ENCODE data around the gene TRIM2.
"Not testable (repeated sequence)": the region's sequence is repeated elsewhere in the genome, so short reads cannot be mapped to it uniquely, and the experiment has no call there.

The TRIM2 gene

DNA sequence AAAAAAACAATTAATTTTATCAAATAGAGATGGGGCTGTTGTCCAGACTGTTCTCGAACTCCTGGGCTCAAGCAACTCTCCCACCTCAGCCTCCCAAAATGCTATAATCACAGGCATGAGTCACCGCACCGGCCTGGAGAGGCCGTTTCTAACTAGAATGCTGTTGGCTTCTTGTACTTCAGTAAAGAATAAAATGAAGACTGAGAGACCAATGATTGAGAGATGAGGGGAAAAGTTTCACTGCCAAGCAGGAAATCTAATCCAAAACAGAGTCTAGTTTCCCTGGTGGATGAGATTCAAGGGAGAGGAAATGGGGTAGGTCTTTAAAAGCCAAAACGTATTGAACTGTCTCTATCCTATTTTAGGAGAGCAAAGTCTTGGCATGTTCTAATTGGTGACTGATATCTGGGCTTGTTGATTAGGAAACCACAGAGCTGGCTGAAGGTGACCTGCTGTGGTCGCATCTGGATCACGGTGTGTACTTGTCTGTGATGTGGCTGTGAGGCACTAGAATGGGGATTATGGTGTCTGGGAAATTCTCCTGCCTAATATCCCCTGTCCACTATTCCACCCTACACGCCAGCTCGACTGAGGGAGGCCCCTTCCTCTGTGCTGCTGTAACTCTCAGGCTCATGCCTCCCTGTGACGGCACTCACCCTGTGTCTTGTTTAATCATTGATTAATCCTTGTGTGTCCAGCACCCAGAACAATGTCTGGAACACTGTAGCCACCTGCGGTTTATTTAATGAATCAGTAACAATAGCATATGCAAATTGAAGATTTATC is 15.0 kb upstream of the TRIM2 start:
- no peak for DNase-seq (ENCODE audit: low read depth in 1 of 2, low spot score in 1 of 2)

GRCh38 chr4:153191795-153192363 is 12.4 kb upstream of the TRIM2 start:
- DNase-seq (ENCODE audit: low read depth in 1 of 2, low spot score in 1 of 2) = no peak

DNA sequence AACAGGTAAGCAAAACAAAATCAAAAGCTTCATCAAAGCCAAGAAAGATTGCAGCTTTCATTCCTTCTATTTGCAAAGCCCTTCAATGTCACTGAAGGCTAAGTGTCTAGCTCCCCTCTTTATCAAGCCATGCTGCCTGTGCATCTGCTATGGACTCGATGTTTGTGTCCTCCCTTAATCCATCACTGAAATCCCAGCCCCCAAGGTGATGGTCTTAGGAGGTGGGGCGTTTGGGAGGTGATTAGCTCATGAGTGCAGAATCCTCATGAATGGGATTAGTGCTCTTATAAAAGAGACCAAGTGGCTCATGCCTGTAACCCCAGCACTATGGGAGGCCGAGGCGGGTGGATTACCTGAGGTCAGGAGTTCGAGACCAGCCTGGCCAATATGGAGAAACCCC is 6.9 kb upstream of the TRIM2 start:
- no peak for DNase-seq (ENCODE audit: low read depth in 1 of 2, low spot score in 1 of 2)

DNA sequence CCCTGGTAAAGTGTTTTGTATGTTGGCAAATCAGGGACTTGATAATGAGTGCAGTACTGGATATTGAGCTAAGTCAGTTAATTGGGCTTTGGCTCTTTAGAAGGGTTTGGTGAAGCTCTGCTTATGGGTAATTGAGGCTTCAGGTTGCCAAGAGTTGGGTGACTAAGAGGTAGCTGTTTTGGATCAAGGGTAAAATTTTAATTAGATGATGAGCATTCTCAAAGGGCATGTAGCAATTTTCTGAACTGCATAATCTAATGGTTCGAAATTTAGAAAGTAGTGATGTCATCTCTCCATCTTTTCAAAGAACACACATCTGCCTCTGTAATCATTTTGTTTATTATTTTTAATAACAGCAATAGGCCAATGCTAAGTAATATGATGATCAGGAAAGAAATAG is 5.5 kb upstream of the TRIM2 start:
- no peak for DNase-seq (ENCODE audit: low read depth in 1 of 2, low spot score in 1 of 2)

DNA sequence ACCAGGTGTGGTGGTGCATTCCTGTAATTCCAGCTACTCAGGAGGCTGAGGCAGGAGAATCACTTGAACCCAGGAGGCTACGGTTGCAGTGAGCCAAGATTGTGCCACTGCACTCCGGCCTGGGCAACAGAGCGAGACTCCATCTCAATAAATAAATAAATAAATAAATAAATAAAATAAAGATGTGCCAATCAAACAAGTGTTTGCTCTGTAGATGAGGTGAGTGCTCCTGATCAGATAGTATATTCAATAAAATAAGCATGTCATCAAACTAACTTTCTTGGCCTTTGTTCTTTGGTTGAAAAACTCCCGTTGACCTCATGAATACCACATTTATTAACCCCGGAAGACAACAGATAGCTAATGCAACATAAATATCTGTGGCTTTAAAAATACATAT is 497 bp upstream of the TRIM2 start:
- DNase-seq (ENCODE audit: low read depth in 1 of 2, low spot score in 1 of 2) = not testable (repeated sequence)

DNA sequence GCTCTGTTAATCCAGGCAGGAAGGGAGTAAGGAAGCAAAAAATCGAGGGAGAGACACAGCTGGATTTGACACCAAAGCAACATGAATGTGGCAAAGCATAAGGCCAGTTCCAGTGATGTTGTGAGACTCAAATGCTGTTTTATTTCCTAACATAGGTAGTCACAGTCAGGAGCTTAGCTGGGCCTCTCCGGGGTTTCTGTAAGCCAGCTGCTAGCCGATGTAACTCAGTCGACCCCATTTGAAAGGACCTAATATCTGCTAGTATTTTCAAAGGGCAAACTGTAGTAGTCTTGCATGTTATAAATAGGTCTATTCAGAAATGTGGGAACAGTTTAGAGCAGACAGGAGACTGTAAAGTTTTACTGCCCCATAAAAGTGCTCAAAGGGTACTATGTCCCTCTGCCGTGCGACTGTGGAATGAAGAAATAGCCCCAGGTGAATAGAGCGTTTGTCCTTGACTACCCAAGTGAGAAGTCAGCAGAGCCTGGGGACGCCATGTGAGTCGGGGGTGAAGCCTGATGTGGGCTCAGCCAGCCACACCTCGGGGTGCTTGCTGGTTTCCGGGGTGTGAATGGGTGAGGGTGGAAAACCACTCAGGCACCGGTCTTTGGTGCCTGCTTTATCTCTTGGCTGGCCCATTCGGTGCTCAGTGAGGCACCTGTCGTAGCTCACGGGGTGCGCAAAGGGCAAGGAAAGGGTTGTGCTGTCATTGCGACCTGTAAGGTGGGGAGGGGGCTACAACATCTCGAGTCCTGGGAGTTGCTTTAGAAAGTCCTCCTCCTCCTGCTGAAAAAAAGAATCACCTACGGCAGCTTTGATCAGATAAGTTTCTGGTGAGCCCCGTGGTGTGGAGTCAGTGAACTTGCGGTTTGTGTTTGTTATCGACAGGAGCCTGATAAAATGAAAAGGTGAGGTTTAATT is 745 bp downstream of the TRIM2 start:
- DNase-seq (ENCODE audit: low read depth in 1 of 2, low spot score in 1 of 2) = peak in 1 of 2 donors; percentile 13

DNA sequence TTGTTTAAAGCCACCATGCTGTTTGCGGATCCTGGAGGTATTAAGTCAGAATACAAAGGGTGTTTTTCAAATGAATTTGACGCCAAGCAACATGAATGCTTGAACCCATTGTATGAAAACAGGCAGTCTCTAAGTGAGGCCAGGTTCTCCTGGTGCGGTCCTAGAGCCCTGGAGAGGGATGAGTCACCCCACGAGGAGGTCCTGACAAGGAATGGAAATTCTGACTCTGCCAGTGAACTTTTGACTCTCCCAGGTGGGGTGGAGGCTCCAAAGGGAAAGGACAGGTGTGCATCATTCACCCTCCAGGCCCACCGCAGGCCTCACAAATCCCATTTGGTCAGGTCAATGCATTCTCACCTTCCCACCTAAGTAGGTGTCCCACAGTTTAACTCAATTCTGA is 1.5 kb downstream of the TRIM2 start:
- DNase-seq (ENCODE audit: low read depth in 1 of 2, low spot score in 1 of 2) = peak in 1 of 2 donors; percentile 2

DNA sequence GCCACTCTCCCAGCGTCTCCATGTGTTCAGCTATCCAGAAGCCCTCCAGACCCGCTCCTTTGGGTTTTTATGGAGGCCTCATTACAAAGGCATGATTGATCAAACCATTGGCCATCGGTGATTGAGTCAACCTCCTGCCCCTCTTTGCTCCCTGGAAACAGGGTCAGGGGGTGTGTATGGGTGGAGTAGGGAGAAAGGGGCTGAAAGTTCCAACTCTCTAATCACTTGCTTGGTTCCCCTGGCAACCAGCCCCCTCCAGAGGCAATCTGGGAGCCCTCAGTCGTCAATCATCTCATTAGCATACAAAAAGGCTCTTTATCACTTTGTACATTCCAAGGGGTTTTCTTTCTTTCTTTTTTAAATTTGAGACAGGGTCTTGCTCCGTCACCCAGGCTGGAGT is 2.3 kb downstream of the TRIM2 start:
- no peak for DNase-seq (ENCODE audit: low read depth in 1 of 2, low spot score in 1 of 2)

DNA sequence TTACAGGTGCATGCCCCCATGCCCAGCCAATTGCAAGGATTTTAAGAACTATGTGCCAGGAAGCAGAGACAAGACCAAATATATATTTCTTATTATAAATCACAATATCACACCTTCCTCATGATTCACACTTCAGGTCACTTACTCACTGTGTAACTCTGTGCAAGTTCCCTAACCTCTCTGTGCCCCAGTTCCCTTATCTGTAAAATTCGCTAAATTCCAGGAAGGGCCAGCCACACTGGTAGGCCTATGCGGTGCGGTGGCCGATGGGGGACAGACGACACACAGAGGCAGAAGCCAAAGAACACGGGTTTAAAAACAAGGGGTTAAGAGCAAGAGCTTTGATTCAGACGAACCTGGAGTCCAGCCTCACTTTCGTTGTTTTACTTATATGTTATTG is 2.8 kb downstream of the TRIM2 start:
- no peak for DNase-seq (ENCODE audit: low read depth in 1 of 2, low spot score in 1 of 2)

DNA sequence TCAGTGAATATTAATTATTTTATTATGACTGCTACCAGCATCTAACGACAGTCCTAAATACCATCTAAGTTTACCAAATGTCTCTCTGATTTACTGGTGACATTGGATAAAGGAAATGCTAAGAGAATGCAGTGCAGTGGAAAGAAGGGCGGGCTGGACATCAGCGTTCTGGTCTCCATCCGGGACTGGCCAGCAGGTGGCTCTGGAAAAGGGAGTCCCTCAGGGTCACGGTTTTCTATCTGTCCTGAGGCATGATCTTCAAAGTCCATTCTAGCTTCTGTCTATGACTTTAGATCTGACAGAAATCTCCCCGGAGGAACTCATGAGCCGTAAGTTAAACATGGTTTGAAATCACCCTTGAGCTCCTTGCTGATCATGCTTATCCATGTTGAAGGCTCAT is 3.3 kb downstream of the TRIM2 start:
- DNase-seq (ENCODE audit: low read depth in 1 of 2, low spot score in 1 of 2) = no peak

- DNase-seq (ENCODE audit: low read depth in 1 of 2, low spot score in 1 of 2) = no peak
Observed at GRCh38 chr4:153209410-153209809, 5.2 kb downstream of the TRIM2 start.

DNA sequence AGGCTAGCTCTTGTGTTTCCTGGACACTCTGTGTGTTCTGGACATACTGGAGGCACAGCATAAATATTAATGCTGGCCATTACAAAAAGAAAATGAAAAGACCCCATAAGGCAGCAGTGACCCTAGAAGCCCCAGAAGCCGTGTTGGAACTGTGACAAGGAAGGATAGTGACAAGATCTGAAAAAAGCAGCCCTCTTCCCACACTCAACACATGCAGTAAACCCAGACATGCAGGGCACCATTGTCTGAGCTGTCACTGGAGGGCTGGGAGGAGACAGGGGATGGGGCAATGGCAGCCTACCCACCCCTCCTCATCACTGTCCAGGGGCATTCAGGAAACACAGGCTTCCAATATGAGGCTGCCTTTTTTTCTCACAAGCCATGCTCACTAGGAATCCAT is 6.5 kb downstream of the TRIM2 start:
- DNase-seq (ENCODE audit: low read depth in 1 of 2, low spot score in 1 of 2) = no peak

DNA sequence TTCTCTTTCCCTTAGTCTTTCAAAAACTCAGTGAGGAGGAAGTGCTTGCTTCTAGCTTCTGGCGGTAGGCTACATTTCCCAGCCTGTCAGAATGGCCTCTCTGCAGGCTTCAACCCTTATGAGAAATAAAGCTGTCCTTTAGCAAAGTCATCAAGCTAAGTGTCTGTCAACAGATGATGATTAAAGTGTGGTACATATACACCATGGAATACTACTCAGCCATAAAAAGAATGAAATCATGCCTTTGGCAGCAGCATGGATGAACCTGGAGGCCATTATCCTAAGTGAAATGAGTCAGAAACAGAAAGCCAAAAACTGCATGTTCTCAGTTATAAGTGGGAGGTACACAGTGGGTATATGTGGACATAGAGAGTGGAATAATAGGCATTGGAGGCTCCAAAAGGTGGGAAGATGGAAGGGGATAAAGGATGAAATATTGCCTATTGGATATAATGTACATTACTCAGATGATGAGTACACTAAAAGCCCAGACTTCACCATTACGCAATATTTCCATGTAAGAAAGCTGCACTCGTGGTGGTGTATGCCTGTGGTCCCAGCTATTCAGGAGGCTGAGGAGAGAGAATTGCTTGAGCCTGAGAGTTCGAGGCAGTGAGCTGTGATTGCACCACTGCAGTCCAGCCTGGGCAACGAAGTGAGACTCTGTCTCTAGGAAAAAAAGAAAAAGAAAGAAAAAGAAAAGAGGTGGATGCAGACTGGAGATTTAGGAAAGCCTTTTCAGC is 7.9 kb downstream of the TRIM2 start:
- DNase-seq (ENCODE audit: low read depth in 1 of 2, low spot score in 1 of 2) = no peak

- no peak for DNase-seq (ENCODE audit: low read depth in 1 of 2, low spot score in 1 of 2)
Observed at GRCh38 chr4:153212736-153213135, 8.5 kb downstream of the TRIM2 start.

- DNase-seq (ENCODE audit: low read depth in 1 of 2, low spot score in 1 of 2) = no peak
Observed at GRCh38 chr4:153215921-153216320, 11.7 kb downstream of the TRIM2 start.

DNA sequence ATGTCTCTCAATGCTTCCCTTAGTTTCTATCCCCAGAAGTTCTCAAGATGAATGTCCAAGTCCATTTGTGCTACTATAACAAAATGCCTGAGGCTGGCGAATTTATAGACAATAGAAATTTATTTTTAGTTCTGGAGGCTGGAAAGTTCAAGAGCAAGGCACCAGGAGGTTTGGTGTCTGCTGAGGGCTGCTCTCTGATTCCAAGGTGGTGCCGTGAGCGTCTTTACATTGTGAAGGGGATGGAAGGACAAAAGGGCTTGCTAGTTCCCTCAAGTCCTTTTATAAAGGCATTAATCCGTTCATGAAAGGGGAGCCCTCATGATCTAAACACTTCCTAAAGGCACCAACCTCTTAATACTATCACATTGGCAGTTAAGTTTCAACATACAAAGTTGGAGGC is 12.3 kb downstream of the TRIM2 start:
- no peak for DNase-seq (ENCODE audit: low read depth in 1 of 2, low spot score in 1 of 2)

GRCh38 chr4:153217440-153217839 is 13.2 kb downstream of the TRIM2 start:
- DNase-seq (ENCODE audit: low read depth in 1 of 2, low spot score in 1 of 2) = no peak

- DNase-seq (ENCODE audit: low read depth in 1 of 2, low spot score in 1 of 2) = no peak
Observed at GRCh38 chr4:153218961-153219360, 14.7 kb downstream of the TRIM2 start.

GRCh38 chr4:153220682-153221395 is 16.6 kb downstream of the TRIM2 start:
- no peak for DNase-seq (ENCODE audit: low read depth in 1 of 2, low spot score in 1 of 2)

Measured in activated T-helper 1 cell treated with anti-CD3 and anti-CD28 coated beads, Interleukin-2, amount 50 U/mL, for 16 hours (primary cell).